GM19452 (cell line): ENCODE data around the gene ARID1B.

ENCODE experiments used
- ATAC-seq: cut with Tn5 transposase; IDR thresholded peaks from one replicate; pipeline ENCODE4 v1.9.1; 2021; ENCODE audit not compliant: unreplicated experiment

Gene ARID1B

GRCh38 chr6:156776840-156777576 is at the start of gene ARID1B:
Gene ARID1B, plus strand, starts transcription at chr6:156777378. Its CDS starts 303 bp downstream, at chr6:156777681.
- peak; percentile 52 for ATAC-seq

- ATAC-seq = no peak
Observed at GRCh38 chr6:156727715-156728385, 49.3 kb upstream of the ARID1B start.

- ATAC-seq = peak; percentile 72
Observed at GRCh38 chr6:156729248-156729647, 47.9 kb upstream of the ARID1B start.

GRCh38 chr6:156731396-156731795 is 45.8 kb upstream of the ARID1B start:
- no peak for ATAC-seq

- ATAC-seq = no peak
Observed at GRCh38 chr6:156735751-156736150, 41.4 kb upstream of the ARID1B start.

- no peak for ATAC-seq
Observed at GRCh38 chr6:156740604-156741003, 36.6 kb upstream of the ARID1B start.

GRCh38 chr6:156741287-156742073 is 35.7 kb upstream of the ARID1B start:
- ATAC-seq = no peak

GRCh38 chr6:156747715-156748114 is 29.5 kb upstream of the ARID1B start:
- no peak for ATAC-seq

GRCh38 chr6:156748504-156748903 is 28.7 kb upstream of the ARID1B start:
- no peak for ATAC-seq

- ATAC-seq = peak; percentile 52
Observed at GRCh38 chr6:156752666-156753301, 24.4 kb upstream of the ARID1B start.

GRCh38 chr6:156756630-156757610 is 20.3 kb upstream of the ARID1B start:
- no peak for ATAC-seq

GRCh38 chr6:156757849-156758248 is 19.3 kb upstream of the ARID1B start:
- no peak for ATAC-seq

- ATAC-seq = no peak
Observed at GRCh38 chr6:156760377-156760776, 16.8 kb upstream of the ARID1B start.

- no peak for ATAC-seq
Observed at GRCh38 chr6:156762547-156762946, 14.6 kb upstream of the ARID1B start.

- no peak for ATAC-seq
Observed at GRCh38 chr6:156765117-156765516, 12.1 kb upstream of the ARID1B start.

GRCh38 chr6:156767603-156768467 is 9.3 kb upstream of the ARID1B start:
- ATAC-seq = peak; percentile 94

- ATAC-seq = no peak
Observed at GRCh38 chr6:156771047-156771446, 6.1 kb upstream of the ARID1B start.

- ATAC-seq = no peak
Observed at GRCh38 chr6:156771761-156772160, 5.4 kb upstream of the ARID1B start.

GRCh38 chr6:156773476-156773875 is 3.7 kb upstream of the ARID1B start:
- ATAC-seq = no peak
